ENCODE results near the gene KLRF2.
A peak's percentile ranks its signal among the peaks of the same experiment; 100 is the strongest.

Gene KLRF2

DNA sequence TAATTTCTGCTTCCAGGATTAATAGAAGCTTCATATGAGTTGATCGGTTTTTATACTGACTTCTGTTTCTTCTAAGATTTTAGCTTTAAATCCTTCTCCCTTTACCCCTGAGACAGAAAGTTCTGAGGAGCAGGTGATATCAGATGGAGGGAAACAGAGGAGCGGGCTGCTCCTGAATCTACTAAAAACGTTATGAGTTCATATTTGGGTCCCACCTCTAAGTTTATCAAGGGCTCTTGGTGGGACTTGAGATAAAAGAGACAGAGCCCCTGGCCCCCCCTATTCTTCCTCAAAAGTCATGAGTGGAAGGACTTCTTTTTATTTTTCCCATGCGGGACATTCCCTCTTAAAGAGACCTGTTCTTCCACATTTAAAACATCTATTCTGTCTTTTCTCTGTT is 27.1 kb downstream of the KLRF2 start:
- DNase-seq (no peak), ATAC-seq (no peak)
- Mint-ChIP-seq H3K9me3 (peaks cover 51 to 57% of the 10 kb centered on the region in 2 donors), H3K4me1 (peaks cover 44% of the 10 kb centered on the region), H3K4me3 (peak overlapping the region in 1 of 2 donors; percentile 14), H3K27me3 (no peaks in the 10 kb centered on the region), H3K27ac (peak overlapping the region in 1 of 2 donors; percentile 21)

DNA sequence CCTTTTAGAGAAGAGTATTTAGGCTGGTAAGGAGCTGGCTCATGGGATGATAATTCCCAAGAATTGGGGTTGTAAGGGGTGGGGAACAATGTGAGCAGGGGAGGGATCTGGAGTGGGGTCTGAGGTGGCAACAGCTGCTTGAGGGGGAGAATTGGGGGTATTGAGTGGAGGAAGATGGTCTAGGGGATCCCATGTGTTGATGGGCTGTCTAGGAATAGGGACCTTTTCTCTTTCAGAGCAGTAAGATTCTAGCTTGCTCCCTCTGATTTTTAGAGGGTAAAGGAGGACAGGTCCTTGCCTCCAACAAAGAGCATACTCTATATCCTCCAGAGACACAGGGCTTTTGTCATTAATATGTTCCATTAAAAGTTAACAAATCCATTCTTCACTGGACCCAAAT is 28.4 kb downstream of the KLRF2 start:
- H3K4me1 Mint-ChIP-seq, result peaks cover 43% of the 10 kb centered on the region
- H3K9me3 Mint-ChIP-seq, result peaks cover 44 to 45% of the 10 kb centered on the region in 2 donors
- ATAC-seq, result no peak
- no peak overlapping the region for H3K4me3 Mint-ChIP-seq
- no peak for DNase-seq
- no peaks in the 10 kb centered on the region for H3K27me3 Mint-ChIP-seq
- no peak overlapping the region for H3K27ac Mint-ChIP-seq

DNA sequence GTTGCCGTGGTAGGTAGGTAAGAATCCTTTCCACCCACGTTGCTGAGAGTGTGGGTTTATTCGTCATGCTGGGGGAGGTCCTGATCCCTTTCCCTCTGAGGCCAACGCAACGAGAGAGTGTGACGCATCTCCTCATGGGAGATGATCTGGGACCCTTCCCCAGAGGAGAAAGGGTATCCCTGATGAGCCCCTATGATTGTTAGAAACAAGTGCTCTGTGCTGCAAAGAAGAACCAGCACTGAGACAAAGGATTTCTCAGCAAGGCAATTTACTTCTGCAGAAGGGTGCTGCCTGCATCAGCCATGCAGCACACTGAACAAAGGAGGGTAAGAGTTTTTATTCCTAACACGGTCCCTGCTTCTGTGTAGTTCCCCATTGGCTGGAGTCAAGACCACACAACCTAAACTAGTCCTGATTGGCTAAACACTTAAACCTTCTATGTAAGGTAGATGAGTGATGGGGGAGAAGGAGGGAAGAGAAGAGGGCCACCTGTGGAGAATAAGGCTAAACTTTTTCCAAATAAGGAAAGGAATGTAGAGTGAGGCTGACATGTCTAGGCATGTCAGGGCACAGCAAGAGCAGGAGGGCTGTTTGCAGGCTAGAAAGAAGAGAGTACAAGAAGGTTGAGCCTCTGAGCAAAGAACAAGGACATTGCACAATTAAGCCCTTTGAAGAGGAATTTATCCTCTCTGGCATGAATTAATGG is 29.6 kb downstream of the KLRF2 start:
- H3K4me1 Mint-ChIP-seq, result peaks cover 36% of the 10 kb centered on the region
- H3K4me3 Mint-ChIP-seq, result no peak overlapping the region
- DNase-seq (no peak), ATAC-seq (no peak)
- H3K27ac Mint-ChIP-seq, result no peak overlapping the region
- peaks cover 36 to 37% of the 10 kb centered on the region in 2 donors for H3K9me3 Mint-ChIP-seq
- H3K27me3 Mint-ChIP-seq, result no peaks in the 10 kb centered on the region

DNA sequence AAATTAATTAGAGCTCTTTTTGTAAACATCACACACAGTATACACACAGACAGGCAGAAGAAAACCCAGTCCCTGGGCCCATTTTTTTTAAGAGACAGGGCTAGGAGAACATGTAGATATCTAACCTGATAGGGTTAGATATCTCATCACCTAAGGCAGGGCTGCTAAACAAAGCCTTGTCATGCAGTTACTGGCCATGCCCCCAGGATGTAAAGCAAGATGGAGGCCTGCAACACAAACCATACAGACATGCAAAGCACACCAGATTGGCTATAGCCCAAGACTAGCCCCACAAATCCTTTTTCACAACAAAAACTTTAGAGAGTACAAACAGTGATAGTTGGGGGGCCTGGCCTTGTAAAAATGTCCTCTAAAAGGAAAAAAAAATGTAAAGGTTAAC is 30.4 kb downstream of the KLRF2 start:
- Mint-ChIP-seq H3K9me3 (peaks cover 36 to 37% of the 10 kb centered on the region in 2 donors), H3K4me3 (no peak overlapping the region), H3K27ac (no peak overlapping the region), H3K27me3 (no peaks in the 10 kb centered on the region), H3K4me1 (peaks cover 27% of the 10 kb centered on the region)
- DNase-seq (no peak), ATAC-seq (no peak)

DNA sequence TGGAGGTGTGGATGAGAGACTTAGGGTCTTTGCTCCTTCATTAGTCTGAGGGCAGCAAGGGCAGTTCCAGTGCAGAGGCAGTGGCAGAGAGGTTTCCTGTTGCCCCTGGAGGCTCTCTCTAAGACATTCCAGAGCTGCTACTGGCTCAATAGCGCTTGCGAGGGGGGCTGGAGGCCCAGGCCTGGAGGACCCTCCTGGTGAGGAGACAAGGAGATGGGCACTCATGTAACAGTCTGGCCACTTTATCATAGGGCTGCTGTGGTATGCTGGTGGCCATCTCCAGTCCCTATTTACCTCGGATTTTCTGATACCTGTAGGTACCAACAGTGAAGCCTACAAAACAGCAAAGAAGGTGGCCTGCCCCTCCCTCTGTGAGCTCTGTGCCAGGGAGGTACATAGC is 38.2 kb downstream of the KLRF2 start:
- ATAC-seq (no peak), DNase-seq (no peak)
- no peak overlapping the region for H3K4me3 Mint-ChIP-seq
- no peaks in the 10 kb centered on the region for H3K27me3 Mint-ChIP-seq
- peaks cover 17% of the 10 kb centered on the region for H3K4me1 Mint-ChIP-seq
- peaks cover 4 to 9% of the 10 kb centered on the region in 2 donors for H3K9me3 Mint-ChIP-seq
- no peak overlapping the region for H3K27ac Mint-ChIP-seq

DNA sequence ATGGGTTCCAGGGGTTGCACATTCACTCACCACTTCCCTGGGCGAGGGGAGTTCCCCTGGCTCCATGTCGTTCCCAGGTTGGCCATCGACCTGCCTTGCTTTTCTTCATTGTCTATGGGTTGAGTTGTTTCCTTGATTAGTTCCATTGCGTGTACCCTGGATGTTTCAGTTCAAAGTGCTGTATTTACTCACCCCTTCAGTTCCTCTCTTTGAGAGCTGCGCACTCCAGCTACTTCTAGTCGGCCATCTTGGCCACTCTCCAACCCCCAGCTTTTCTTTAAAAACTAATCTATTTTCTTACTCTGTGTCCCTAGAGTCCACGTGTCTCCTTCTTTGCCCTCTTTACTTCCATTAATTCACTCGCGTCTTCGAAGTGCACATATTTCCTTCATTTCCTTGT is 39.2 kb downstream of the KLRF2 start:
- Mint-ChIP-seq H3K27ac (peak overlapping the region in 1 of 2 donors; percentile 54), H3K27me3 (no peaks in the 10 kb centered on the region), H3K4me1 (peaks cover 17% of the 10 kb centered on the region), H3K4me3 (no peak overlapping the region), H3K9me3 (peaks cover 4 to 9% of the 10 kb centered on the region in 2 donors)
- ATAC-seq, result no peak
- DNase-seq, result no peak

DNA sequence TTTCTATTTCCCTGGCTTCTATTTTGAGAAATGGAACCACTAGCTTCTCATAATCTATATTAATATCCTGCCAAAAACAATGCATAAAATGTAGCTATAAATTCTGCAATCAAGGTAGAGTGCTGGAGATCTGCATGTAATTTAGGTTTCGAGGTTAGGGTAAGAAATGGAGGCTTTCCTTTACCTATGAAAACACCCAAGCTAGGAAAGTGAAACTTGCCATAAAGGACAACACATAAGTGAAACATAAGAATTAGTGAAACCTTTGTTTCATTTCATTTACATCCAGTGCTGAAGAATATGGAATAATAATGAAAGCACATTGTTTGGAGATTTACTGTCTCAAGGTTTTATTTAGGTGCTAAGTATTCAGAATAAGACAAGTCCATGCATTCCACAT is 41.1 kb downstream of the KLRF2 start:
- H3K4me3 Mint-ChIP-seq, result no peak overlapping the region
- H3K27me3 Mint-ChIP-seq, result no peaks in the 10 kb centered on the region
- peaks cover 26% of the 10 kb centered on the region for H3K4me1 Mint-ChIP-seq
- peaks cover 4 to 9% of the 10 kb centered on the region in 2 donors for H3K9me3 Mint-ChIP-seq
- no peak overlapping the region for H3K27ac Mint-ChIP-seq
- DNase-seq, result no peak
- ATAC-seq, result no peak

DNA sequence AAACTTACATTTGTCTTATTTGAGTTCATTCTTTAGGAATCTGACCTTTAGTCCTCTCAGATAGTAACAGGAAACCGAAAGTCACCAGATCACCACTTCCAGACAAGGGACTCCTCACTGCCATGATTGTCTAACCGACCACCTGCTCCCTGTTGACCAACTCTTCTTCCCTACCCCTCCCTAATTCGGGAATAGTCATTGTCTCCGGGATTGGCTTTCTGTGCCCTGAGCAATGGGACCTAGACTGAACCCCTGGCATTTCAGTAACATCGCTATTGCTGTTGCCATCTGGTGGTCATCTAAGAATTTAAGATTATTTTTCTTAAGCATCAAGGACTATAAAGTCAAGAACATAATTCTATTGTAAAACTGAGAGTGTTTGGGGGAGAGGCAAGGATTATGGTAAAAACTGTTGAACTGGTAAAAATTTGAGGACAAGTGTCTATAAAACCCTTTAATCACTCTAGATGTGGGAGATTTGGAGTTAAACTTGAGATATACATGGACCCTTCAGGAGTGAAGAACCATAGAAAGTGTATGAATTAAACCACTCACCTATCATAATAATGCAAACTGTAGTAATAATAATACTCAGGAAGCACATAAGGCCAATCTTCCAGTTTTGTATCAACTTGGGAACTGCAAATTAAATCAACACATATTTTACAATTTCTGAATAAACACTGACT is 44.6 kb downstream of the KLRF2 start:
- DNase-seq (peak in 1 of 2 donors; percentile 10), ATAC-seq (peak; percentile 59)
- Mint-ChIP-seq H3K27ac (peak overlapping the region in 1 of 2 donors; percentile 72), H3K4me1 (peaks cover 26% of the 10 kb centered on the region), H3K9me3 (no peaks in the 10 kb centered on the region), H3K4me3 (peak overlapping the region; percentile 70 to 83), H3K27me3 (no peaks in the 10 kb centered on the region)

DNA sequence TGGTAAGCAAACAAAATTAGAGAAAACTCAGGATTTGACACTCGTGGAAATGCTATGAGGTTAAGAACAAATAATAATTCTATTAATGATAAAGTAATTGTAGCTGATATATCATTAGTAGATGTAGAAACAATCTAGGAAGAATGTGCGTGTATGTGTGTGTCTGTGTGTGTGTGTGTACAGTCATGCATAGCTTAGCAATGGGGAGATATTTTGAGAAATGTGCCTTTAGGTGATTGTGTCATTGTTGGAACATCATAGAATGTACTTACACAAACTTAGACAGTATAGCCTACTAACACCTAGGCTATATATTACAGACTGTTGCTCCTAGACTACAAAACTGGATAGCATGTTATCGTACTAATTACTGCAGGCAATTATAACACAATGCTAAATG is 45.6 kb downstream of the KLRF2 start:
- no peak for ATAC-seq
- DNase-seq, result no peak
- Mint-ChIP-seq H3K27ac (no peak overlapping the region), H3K4me3 (no peak overlapping the region), H3K9me3 (no peaks in the 10 kb centered on the region), H3K27me3 (no peaks in the 10 kb centered on the region), H3K4me1 (peaks cover 24% of the 10 kb centered on the region)

DNA sequence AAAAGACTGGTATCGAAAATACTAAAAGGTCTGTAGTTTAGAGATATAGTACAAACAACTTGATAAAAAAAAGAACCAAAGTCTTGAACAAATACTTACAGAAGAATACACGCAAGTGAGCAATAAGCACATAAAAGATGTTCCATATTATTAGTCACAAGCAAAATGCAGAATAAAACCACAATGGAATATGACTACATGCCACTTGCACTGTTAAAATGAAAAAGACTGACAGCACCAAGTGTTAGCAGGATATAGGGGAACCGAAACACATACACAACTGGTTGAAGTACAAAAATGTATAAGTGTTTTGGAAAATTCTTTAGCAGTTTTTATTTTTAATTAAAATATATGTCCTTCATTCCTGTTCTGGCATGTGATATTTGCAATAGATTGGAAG is 47.3 kb downstream of the KLRF2 start:
- ATAC-seq (no peak), DNase-seq (no peak)
- H3K9me3 Mint-ChIP-seq, result no peaks in the 10 kb centered on the region
- no peak overlapping the region for H3K4me3 Mint-ChIP-seq
- no peaks in the 10 kb centered on the region for H3K27me3 Mint-ChIP-seq
- peaks cover 9% of the 10 kb centered on the region for H3K4me1 Mint-ChIP-seq
- H3K27ac Mint-ChIP-seq, result no peak overlapping the region

DNA sequence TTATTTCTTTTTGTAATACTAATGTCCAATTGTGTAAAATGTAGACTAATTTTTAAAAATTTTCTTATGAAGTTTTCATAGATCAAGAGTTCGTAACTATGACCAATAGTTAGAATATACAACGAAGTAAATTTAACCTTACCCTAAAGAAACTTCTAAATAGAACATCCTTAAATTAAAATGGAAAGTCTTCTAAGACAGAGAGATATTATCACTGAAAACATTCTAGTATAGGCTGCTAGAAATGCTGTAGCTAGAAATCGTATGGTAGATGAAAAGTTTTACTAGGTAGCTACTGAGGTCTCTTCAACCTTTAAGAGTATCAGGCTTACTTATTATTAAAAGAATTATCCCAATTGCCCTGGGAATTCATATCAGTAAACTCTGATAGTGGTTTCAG is 50.0 kb downstream of the KLRF2 start:
- Mint-ChIP-seq H3K4me1 (peaks cover under 1% of the 10 kb centered on the region), H3K4me3 (no peak overlapping the region), H3K27me3 (no peaks in the 10 kb centered on the region), H3K9me3 (no peaks in the 10 kb centered on the region), H3K27ac (no peak overlapping the region)
- ATAC-seq (no peak), DNase-seq (no peak)

DNA sequence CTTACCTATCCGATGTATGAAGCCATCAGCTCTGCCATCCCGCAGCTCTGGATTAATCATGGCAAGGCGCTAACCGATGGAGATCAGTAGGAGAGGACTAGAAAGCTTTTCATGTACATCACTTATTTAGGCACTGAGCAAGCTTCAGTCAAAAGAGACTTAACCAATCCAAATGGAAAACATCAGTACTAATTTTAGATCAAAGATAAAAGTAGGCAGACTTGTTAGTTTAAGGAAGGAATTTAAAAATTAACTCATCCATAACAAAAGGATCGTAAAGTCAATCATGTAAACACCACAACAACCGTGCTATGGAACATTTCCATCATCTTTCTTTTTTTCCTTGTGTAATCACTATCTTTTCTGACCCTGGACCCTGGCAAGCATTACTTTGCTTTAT is 51.0 kb downstream of the KLRF2 start, which contains the start of gene CLEC2A:
Gene CLEC2A (minus strand): TSS at position 101 of the 400 bp plus-strand sequence. CDS start 41 bp downstream, at position 60.
- Mint-ChIP-seq H3K27me3 (no peaks in the 10 kb centered on the region), H3K9me3 (no peaks in the 10 kb centered on the region)

DNA sequence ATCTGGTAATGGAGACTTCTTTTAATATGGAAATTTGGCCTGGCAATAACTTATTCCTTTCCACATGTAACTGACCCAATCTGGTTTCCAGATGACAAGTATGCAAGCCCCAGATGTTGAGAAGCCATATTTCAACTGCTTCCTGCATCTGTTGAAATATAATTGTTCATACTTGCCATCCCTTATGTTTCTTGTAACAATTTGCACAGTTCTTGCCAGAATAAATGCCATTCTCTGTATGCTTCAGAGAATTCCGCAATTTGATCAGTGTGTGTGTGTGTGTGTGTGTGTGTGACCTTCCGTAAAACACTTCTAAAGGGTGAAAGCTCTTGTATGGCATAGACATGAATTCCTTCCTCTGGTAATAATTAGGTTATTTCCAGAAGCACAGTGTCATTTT is 52.7 kb downstream of the KLRF2 start:
- no peaks in the 10 kb centered on the region for H3K4me1 Mint-ChIP-seq
- DNase-seq (no peak), ATAC-seq (no peak)
- no peaks in the 10 kb centered on the region for H3K9me3 Mint-ChIP-seq
- no peak overlapping the region for H3K4me3 Mint-ChIP-seq
- no peak overlapping the region for H3K27ac Mint-ChIP-seq
- H3K27me3 Mint-ChIP-seq, result no peaks in the 10 kb centered on the region

More for the DNA sequence above, 51.0 kb downstream of the KLRF2 start, which contains the start of gene CLEC2A:
- Mint-ChIP-seq H3K4me3 (no peak within 1 kb of the TSS), H3K27ac (no peak within 1 kb of the TSS), H3K4me1 (no peaks in the 10 kb centered on the region)
- ATAC-seq (no peak), DNase-seq (no peak)

DNA sequence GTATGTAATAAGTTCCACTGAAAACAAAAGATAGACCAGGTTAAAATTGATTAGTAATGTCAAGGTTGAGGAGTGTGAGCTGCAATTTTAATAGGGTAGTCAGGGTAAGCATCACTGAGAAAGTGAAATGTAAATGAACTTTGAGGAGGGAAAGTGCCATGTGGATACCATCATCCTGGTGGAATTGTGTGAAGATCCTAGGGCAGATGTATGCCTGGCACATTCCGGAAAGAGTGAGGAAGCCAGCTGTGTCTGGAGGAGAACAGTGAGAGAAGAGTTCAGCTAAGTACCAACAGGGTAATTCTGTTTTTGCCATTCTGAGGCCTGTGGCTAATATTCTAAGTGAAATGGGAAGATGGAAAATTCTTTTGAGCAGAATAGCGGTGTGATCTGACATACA is 53.7 kb downstream of the KLRF2 start:
- ATAC-seq, result no peak
- no peaks in the 10 kb centered on the region for H3K9me3 Mint-ChIP-seq
- no peak overlapping the region for H3K4me3 Mint-ChIP-seq
- H3K4me1 Mint-ChIP-seq, result no peaks in the 10 kb centered on the region
- H3K27ac Mint-ChIP-seq, result no peak overlapping the region
- DNase-seq, result no peak
- H3K27me3 Mint-ChIP-seq, result no peaks in the 10 kb centered on the region

DNA sequence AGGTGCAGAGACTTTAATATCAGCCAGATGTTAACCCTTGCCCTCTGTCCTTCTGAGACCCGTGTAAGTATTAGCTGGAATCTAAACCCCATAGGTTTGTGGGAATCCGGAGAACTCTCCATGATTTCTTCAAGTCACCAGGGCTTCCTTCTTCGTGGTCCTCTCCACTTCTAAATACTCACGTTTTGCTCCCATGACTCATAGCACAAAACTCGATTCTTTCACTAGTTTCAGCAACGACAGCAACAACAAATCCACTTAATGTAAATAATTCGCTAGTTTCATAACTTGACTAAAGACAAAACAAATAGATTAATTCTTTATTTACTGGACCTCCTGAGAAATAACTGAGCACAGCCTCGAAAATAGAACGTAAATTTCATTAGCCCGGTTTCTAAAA is 55.3 kb downstream of the KLRF2 start:
- Mint-ChIP-seq H3K27me3 (no peaks in the 10 kb centered on the region), H3K4me3 (no peak overlapping the region), H3K9me3 (no peaks in the 10 kb centered on the region), H3K4me1 (no peaks in the 10 kb centered on the region), H3K27ac (no peak overlapping the region)
- no peak for DNase-seq
- no peak for ATAC-seq

DNA sequence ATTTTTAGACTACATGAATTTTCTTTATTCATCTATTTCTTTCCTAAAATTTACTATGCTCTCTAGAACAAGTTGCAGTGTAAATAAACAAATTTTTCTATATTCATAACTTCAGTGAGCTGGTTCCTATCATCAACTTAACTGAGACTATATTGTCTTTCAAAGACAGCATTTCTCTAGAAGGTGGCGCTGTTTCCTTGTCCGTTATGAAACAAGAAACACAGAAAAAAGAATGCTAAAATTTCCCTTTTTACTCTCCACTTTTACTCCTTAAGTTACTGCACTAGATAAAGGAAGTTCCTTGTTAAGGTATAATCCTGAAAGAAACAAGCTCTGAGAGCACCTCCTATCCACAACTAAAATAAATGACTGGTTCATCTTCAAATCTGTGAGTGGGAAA is 59.1 kb downstream of the KLRF2 start:
- ATAC-seq (no peak), DNase-seq (no peak)
- Mint-ChIP-seq H3K27ac (no peak overlapping the region), H3K9me3 (no peaks in the 10 kb centered on the region), H3K27me3 (no peaks in the 10 kb centered on the region), H3K4me3 (no peak overlapping the region), H3K4me1 (peaks cover 7% of the 10 kb centered on the region)

Data from stimulated activated naive CD8-positive, alpha-beta T cell treated with anti-CD3 and anti-CD28 coated beads, Interleukin-15, amount 100 ng/mL, for 72 hours (primary cell).